NCI-H2107 treated with DMSO at 0.1 percent for 48 hours (cell line): ENCODE results near the gene COL20A1.
"Not testable (repeated sequence)": the region's sequence is repeated elsewhere in the genome, so short reads cannot be mapped to it uniquely, and the experiment has no call there.

ENCODE experiments used
- DNase-seq: peaks from one replicate; lab custom pipeline; 2025; ENCODE audit not compliant: unreplicated experiment; lab: John Stamatoyannopoulos, UW

Gene COL20A1

DNA sequence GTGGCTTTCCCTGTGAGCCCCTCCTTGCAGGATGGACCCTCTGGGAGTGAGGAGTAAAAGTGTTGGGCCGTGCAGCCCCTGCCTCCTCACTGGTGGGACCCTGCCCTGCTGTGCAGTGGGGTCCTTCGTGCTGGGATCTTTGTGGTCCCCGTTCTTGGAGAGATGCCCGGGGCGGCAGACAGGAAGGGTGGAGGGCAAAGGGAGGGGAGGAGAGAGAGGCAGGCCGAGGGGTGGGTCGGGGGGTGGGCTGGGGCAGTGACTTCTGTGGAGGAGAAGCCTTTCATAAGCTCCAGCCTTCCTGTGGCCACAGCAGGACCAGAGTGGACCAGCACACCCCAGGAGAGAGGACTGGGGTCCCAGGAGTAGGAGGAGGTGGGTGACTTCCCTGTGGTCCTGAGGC is at the start of gene COL20A1:
COL20A1 (plus strand) TSS at position 283 of the 400 bp plus-strand sequence. CDS start 1,922 bp downstream, outside the sequence.
- no peak for DNase-seq

DNA sequence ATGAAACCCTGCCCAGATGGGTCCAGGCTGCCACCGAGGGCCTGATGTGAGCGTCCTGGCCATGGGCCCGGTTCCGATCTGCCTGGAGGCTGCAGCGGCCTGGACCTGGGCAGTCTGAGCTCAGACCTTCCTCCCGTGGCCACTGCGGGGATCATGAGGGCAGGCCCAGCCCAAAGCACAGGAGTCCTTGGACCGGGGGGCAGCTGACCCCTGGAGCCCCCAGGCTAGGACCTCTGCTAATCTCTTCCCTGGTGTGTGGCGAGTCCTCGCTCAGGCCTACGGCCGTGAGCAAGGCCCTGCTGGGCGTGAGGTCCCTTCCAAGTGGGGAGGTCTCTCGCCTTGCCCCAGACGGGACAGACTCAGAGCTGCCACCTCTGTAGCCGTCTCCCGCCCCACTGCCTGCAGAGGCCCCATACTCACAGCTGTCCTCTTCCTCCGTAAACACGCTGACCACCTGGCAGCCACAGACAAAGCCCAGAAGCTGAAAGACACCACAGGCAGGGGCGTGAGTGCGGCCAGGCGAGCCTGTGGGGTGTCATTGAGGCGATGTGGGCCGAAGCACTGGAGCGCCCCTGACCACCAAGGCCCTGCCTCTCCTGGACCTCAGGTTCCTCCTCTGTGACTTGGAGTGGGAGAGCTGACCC is 49.3 kb upstream of the COL20A1 start:
- no peak for DNase-seq

DNA sequence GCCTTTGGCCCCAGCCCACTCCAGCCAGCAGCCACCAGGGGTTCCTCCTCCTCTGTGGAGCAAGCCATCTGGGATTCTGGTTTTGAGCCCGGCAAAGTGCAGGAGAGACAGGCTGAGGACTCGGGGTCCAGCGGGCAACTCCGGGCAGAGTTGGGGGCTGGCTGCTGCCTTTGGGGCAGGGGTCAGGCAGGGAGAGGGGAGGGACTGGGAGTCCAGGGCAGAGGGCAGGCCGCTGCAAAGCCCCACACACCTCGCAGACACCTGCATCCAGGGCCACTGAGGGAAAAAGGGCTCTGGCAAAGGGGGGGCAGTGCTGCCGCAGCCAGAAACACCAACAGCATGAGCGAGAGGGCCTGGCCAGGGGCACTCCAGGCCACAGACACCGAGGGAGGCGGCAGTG is 48.5 kb upstream of the COL20A1 start:
- DNase-seq: no peak

DNA sequence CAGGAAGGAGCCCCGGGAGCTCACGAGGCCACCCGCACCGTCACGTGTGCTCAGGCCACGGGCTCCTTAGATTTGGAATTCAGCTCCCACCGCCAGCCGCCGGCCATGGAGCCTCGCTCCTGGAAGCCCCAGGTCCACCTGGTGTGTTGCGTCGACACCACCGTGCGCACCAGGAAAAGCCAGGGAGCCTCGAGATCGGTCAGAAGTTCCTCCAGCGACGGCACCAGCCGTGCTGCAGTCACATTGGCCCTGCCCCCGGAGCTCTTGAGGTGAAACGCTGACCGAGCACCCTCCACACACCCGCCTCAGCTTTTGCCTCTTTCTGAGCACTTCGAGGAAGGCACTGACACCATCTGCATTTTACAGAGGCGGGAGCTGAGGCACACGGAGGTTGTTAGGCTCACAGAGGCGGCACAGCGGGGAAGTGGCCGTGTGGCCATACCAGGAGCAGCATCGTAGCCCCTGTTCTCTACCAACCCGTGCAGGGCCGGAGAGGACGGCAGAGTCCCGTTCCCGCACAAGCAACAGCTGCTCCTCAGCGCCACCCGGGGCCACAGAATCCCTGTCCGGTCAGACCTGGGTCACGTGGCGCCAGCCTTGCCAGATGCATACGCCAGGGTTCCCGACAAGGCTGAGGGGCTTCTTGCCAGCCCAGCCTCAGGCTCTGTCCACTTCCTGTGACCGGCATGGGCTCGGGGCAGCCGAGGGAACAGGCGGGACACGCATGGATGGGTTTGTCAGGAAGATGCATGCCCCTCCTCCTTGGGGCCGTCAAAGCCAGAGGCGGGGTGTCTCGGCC is 46.3 kb upstream of the COL20A1 start:
- no peak for DNase-seq

DNA sequence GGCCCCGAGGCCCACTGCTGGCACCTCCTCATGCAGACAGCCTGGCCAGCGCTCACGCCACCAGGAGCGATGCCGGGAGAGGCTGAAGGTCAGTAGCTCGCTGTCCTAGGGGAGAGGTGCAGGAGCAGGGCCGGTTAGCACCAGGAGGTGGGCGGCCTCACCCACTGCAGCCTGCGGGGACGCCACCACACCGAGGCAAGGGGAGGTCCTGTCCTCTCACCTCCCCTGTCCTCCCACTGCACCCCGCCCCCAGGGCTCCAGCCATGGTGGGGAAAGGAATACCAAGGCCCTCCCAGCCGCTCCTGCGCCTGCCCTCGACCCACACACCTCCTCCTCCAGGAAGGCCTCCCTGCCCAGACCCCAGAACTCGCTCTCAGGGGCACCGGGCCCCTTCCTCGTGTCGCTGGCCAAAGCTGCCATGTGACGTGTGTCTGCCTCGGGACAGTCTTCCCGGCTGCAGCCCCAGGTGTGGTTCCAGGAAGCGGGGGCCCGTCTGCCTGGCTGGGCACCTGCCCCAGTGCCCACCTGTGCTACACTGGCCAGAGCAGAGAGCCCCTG is 45.2 kb upstream of the COL20A1 start:
- DNase-seq: no peak

DNA sequence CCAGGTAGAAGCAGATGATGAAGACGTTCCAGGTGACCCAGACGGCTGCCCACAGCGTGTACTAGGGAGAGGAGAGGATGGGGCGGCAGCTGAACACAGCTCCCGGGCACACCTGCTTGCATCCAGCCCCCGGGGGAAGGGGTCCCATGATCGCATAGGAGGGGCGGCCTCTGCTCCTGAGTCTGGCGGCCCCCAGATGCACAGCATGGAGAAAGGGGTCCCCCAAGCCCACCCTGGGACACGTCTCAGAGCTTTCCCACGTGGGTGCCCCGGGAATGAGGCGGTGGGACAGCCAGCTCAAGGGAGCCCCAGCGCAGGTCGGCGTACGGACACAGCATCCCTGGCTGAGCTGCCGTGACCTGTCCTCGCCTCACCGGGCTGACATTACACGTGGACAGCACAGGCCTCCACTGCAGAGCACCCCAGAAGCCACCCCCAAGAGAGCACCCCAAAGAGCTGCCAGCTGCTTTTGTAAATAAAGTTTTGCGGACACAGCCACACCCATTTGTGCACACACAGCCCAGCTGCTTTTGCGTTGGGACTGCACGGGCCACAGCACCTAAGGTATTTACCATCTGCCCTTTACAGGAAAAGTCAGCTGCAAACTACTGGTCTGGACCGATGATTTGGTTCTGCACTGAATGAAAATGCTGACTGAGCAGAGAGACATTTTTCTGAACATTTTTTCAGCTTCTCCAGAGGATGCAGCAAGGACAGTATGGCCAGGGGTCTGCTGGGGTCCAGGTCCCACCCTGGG is 44.0 kb upstream of the COL20A1 start:
- no peak for DNase-seq

DNA sequence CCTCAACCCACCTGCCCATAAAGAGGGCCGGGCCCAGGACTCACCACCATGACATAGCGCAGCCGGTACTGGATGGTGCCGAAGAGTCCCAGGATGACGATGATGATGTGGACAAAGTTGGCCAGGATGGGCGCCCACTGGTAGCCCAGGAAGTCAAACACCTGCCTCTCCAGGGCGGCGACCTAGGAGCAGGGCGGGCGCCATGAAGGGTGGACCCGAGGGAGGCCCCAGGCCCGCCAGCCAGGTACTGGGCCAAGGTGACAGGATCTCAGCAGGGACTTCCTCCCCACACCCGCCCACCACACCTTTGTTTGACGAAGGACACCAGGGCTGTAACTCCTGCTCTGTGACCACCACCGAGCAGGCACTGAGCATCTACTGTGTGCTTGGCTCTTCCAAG is 43.1 kb upstream of the COL20A1 start:
- DNase-seq: no peak

DNA sequence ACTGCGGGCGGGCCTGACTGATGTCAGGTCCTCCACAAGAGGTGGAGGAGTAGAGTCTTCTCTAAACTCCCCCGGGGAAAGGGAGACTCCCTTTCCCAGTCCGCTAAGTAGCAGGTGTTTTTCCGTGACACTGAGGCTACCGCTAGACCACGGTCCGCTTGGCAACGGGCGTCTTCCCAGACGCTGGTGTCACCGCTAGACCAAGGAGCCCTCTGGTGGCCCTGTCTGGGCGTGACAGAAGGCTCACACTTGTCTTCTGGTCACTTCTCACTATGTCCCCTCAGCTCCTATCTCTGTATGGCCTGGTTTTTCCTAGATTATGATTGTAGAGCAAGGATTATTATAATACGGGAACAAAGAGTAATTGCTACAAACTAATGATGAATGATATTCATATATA is 41.6 kb upstream of the COL20A1 start:
- DNase-seq: not testable (repeated sequence)

DNA sequence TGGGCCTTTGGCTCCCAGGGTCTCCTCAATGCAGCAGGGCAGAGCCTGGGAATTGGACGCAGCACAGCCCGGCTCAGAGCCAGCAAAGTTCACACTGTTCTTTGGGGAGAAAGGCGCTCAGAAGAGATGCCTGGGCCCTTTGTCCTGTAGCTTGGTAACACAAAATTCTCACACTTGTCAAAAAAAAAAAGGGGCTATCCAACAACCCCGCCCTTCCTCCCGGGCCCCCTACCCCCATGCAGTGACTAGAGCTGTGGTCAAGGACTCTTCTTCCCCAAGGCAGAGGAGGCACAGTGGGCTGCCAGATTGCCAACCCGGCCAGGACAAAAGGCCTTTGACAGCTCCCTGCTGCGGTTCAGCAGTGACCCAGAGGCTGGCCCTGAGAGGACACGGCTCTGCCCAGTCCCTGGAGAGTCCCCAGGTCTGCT is 40.7 kb upstream of the COL20A1 start:
- DNase-seq: no peak

DNA sequence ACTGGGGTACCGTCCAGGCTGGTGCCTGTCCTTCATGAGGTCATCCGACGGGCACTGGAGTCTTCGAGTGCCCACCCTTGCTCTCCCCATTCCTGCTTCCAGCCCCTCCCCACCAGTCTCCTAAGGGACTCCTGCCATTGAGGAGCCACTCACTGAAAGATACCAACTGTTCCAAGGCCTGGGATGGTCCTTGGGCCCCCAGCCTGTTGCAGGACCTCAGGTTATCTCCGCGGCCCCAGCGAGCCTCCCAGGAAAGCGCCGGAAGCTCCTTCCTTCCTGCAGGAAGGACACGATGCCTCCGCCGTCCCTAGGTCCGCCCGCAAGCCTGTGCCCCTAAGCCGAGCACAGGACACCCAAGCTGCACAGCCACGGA is 39.9 kb upstream of the COL20A1 start:
- DNase-seq: no peak

DNA sequence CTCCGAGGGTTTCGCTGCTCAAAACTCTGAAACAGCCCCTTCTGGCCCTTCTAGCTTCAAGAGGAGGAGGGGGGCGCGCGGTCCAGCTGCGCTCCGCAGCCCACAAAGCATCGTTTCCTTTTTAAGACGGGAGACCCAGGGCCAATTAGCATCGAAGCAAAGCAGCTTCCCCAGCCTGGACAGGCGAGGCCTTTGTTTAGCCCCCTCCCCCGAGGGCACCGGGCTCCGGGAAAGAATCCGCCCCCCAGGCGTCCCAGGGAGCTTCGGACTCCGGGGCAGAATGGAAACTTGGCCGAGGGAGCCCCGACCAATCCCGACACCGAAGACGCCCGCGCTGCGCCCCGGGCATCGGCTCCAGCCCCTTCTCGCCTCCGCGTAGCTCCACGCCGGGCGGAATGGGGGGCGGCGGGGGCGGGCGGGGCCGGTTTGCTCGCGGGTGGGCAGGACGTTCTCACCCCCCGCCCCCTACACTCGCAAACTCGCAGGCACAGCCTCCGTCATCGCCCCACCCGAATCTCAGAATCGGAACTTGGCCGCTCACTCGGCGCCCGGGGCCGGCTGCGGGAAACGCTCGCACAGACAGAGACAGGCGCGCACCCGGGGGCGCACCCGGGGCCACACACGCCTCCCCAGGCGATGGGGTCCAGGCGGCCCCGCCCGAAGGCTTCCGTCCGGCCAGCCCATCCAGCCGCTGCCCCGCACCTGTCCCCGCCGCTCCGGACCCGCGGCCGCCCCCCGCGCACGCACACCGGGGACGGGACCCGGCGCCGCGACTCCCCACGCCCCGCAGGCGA is 39.4 kb upstream of the COL20A1 start:
- no peak for DNase-seq

DNA sequence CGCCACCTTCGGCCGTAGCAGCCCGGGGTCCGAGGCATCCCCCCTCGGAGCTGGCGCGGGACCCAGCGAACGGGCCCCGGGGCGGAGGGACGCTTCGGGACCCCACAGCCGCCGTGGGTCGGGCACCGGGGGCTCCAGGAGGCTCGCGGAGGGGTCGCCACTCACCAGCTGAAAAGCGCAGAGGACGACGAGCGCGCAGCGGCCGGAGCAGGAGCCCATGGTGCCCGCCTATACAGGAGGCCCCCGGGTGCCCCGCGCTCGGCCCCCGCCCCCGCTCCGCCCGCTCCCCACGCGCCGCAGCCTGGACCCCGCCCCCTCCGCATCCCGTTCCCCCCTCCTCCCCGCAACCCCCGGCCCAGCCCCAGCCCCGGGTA is 38.8 kb upstream of the COL20A1 start, which contains the start of gene NKAIN4:
NKAIN4 (minus strand) TSS at position 232 of the 374 bp plus-strand sequence; CDS start at position 219, 13 bp downstream.
- DNase-seq: no peak

DNA sequence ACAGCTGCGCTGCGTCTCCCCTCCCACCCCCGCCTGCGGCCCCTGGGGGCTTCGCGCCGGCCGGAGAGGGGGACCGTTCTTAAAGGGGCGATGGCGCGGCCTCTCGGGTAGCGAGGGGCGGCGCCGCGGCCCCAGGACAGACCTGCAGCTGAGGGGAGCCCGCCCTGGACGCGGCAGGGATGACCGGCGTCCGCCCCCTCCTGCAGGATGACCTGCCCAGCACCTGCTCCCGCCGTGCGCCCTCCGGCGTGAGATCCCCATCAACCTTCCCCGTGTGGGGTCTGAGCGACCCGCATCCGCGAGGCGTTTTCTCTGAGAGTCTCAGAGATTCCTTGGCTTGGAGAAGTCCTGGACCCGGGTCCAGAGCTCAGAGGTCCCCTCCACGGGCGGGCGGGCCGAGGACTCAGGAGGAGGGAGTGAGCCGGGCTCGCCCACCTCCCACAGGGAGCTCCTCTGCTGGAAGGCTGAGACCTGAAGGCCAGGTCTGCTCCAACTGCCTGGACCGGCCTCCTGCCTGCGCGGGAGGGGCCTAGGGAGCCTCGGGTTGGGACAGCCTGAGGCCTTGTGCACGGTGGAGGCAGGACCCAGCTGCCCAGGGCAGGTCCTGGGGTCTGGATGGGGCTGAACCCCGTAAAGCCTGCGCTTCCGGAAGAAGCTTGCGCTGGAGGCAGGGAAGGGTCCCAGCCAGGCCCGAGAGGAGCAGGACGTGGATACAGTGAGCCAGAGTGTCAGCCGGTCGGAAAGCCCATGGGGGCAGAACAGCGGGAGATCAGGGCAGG is 38.2 kb upstream of the COL20A1 start:
- no peak for DNase-seq

DNA sequence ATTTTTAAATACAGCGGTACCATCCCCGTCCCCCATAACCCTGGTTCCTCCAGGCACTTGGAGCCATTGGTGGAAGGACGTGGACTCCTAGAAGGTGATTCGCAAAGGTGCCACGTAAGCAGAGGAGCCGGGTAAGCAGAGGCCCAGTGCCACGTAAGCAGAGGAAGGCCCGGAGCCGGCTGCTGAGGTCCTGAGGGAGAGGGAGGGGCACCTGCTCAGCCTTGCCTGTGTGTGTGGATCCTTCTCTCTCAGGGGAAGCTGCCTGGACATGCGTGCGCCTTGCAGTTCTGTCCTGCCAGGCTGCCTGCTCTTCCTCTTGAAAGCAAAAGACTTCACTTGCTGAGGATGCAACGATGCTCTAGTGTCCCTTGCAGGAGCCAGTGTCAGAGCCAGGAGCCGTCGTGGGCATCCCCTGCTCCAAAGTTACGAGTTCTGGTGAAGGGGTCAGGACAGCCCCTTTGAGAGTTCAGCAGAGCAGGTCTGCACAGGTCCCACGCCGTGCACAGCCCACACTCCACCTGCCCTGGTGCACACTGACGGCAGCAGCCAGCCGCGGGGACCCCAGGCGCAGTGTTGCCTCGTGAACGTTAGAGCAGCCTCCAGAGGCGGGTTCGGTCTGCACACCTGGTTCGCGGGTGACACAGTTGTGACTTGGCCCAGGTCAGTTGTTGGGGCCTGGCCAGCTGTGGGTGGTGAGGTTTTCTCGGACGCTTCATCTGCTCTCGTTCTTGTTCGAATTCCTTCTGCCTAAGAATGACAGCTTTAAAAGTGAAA is 36.9 kb upstream of the COL20A1 start:
- no peak for DNase-seq

DNA sequence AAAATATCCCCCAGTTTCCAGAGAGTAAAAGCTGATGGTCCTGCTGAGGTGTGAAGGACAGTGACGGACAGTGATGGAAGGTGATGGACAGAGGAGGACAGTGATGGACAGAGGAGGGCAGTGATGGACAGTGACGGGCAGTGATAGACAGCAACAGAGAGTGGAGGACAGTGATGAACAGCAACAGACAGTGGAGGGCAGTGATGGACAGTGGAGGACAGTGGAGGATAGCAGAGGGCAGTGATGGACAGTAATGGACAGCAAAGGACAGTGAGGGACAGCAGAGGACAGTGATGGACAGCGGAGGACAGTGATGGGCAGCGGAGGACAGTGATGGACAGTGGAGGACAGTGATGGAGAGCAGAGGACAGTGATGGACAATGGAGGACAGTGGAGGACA is 36.0 kb upstream of the COL20A1 start:
- no peak for DNase-seq

DNA sequence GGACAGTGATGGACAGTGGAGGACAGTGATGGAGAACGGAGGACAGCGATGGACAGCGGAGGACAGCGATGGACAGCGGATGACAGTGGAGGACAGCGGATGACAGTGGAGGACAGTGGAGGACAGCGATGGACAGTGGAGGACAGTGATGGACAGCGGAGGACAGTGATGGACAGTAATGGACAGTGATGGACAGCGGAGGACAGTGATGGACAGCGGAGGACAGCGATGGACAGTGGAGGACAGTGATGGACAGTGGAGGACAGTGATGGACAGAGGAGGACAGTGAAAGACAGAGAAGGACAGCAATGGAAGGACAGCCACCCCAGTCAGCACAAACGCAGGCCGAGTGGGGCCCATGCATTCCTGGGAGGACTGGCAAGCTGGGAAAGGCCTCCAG is 35.4 kb upstream of the COL20A1 start:
- DNase-seq: no peak

DNA sequence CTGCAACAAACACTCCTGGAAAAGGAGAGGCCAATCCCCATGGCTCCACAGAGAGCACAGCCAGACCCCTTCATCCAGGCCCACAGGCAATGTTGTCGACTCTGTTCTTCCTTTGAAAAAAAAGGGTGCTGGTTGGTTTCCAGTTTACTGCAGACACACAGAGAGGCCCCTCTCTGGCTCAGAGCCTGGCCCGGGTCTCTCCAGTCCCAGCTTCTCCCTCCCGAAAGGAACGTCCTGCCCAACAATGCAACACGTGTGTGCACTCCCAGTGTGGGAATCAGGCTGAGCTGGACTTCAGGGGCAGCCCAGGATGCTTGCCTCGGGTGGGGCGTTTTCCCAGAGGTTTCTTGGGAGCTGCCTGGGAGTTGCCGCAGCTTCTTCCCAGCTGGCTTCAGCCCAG is 34.2 kb upstream of the COL20A1 start:
- no peak for DNase-seq

DNA sequence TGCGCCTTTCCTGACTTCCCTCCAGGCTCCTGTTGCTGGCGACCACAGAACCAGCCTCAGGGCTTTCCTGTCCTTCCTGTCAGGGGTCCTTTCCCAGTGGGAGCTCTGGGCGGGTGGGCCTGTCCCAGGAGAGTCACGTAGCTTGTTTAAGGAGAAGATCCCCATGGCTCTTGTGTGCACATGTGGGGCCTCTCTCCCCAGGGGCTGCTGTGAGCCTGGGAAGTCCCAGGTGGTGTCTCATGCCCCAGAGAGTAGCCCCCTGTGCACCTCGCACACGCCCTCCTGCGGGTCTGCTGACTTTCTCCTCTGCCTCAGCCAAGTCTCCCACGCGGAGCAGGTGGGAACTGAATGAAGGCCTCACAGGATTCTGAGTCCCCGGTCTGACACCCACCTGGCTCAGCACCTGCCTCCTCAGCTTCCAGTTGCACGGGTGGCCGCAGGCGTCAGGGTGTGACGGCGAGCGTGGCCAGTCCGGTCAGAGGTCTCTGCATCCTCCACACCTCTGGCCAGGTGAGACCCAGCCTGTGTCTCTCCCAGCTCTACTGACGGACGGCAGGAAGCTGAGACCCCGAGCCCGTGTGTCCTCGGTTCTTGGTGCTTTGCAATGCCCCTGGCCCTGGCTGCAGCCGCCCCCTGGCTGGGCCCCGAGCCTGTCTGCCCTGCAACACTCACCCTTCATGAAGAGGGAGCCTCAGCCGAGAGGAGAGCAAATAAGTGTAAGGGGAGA is 33.1 kb upstream of the COL20A1 start:
- no peak for DNase-seq

DNA sequence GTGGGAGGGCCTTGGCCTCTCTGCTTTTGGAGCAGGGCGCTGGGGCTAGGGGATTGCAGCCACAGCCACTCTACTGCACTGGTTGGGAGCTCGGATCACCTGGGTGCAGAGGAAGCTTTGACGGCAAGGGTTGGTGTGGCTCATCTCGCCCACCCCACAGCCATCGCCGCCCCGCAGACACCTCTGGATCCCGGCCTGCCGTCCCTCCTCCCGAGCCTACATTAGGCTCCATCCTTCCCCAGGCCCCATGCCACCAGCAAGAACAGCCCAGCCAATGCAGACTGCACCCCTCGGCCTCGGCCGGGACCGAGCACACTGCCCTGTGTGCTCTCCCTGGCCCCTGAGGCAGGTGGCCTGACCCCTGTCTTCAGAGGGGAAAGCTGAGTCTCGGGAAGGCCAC is 32.5 kb upstream of the COL20A1 start:
- DNase-seq: no peak
